Measurements from ENCODE around the gene AKT3.
"Not testable (repeated sequence)": the region's sequence is repeated elsewhere in the genome, so short reads cannot be mapped to it uniquely, and the experiment has no call there.

Gene AKT3

DNA sequence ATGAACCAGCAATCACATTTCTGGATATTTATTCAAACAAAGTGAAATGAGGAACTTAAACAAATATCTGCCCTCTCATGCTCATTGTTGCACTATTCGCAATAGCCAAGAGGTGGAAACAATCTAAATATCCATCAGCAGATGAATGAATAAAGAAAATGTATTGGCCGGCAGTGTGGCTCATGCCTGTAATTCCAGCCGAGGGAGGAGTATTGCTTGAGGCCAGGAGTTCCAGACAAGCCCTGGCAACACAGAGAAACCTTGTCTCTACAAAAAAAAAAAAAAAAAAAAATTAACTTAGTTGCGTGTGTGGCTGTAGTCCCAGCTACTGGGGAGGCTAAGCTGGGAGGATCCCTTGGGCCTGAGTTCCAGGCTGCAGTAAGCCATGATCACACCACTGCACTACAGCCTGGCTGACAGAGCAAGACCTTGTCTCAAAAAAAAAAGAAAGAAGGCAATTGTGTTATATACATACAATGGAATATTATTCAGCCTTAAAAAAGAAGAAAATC, 191.4 kb downstream of the AKT3 start:
- H3K27me3 ChIP-seq (ENCODE audit: insufficient read depth, poor library complexity, severe bottlenecking) = no peaks in the 10 kb centered on the region
- H3K4me1 ChIP-seq (ENCODE audit: insufficient read depth, poor library complexity, severe bottlenecking) = no peaks in the 10 kb centered on the region
- no peak overlapping the region for H3K4me3 ChIP-seq (ENCODE audit: severe bottlenecking)
- TF ChIP-seq CTCF (IDR thresholded peaks at IDR 0.05; ENCODE audit: poor library complexity, severe bottlenecking) = no peak
- H3K36me3 ChIP-seq (ENCODE audit: low read depth) = no peaks in the 10 kb centered on the region
- no peaks in the 10 kb centered on the region for H3K9me3 ChIP-seq (ENCODE audit: severe bottlenecking)
- no peak for ATAC-seq (ENCODE audit: low read depth)
- DNase-seq (ENCODE audit: low spot score) = no peak
- H3K27ac ChIP-seq (ENCODE audit: poor library complexity, severe bottlenecking) = no peak overlapping the region

- DNase-seq (ENCODE audit: low spot score) (no peak), ATAC-seq (ENCODE audit: low read depth) (no peak)
- Histone ChIP-seq H3K27ac (ENCODE audit: poor library complexity, severe bottlenecking) (no peak overlapping the region), H3K27me3 (ENCODE audit: insufficient read depth, poor library complexity, severe bottlenecking) (no peaks in the 10 kb centered on the region), H3K4me1 (ENCODE audit: insufficient read depth, poor library complexity, severe bottlenecking) (no peaks in the 10 kb centered on the region), H3K9me3 (ENCODE audit: severe bottlenecking) (no peaks in the 10 kb centered on the region), H3K4me3 (ENCODE audit: severe bottlenecking) (no peak overlapping the region), H3K36me3 (ENCODE audit: low read depth) (no peaks in the 10 kb centered on the region)
- no peak for TF ChIP-seq CTCF (IDR thresholded peaks at IDR 0.05; ENCODE audit: poor library complexity, severe bottlenecking)
These were observed 192.2 kb downstream of the AKT3 start for GRCh38 chr1:243657793-243658192.

DNA sequence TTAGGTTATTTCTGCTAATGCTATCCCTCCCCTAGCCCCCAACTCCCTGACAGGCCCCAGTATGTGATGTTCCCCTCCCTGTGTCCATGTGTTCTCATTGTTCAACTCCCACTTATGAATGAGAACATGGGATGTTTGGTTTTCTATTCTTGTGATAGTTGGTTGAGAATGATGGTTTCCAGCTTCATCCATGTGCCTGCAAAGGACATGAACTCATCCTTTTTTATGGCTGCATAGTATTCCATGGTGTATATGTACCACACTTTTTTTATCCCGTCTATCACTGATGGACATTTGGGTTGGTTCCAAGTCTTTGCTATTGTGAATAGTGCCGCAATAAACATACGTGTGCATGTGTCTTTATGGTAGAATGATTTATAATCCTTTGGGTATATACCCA, 200.5 kb downstream of the AKT3 start:
- H3K27ac ChIP-seq (ENCODE audit: poor library complexity, severe bottlenecking); H3K36me3 ChIP-seq (ENCODE audit: low read depth); H3K27me3 ChIP-seq (ENCODE audit: insufficient read depth, poor library complexity, severe bottlenecking); H3K9me3 ChIP-seq (ENCODE audit: severe bottlenecking); ATAC-seq (ENCODE audit: low read depth); H3K4me3 ChIP-seq (ENCODE audit: severe bottlenecking); H3K4me1 ChIP-seq (ENCODE audit: insufficient read depth, poor library complexity, severe bottlenecking); DNase-seq (ENCODE audit: low spot score): not testable (repeated sequence)

- ATAC-seq (ENCODE audit: low read depth) = no peak
- TF ChIP-seq CTCF (IDR thresholded peaks at IDR 0.05; ENCODE audit: poor library complexity, severe bottlenecking) = no peak
- H3K27me3 ChIP-seq (ENCODE audit: insufficient read depth, poor library complexity, severe bottlenecking) = no peaks in the 10 kb centered on the region
- peaks cover 5% of the 10 kb centered on the region for H3K36me3 ChIP-seq (ENCODE audit: low read depth)
- no peak overlapping the region for H3K27ac ChIP-seq (ENCODE audit: poor library complexity, severe bottlenecking)
- no peaks in the 10 kb centered on the region for H3K9me3 ChIP-seq (ENCODE audit: severe bottlenecking)
- no peak overlapping the region for H3K4me3 ChIP-seq (ENCODE audit: severe bottlenecking)
- no peak for DNase-seq (ENCODE audit: low spot score)
- no peaks in the 10 kb centered on the region for H3K4me1 ChIP-seq (ENCODE audit: insufficient read depth, poor library complexity, severe bottlenecking)
These were observed 203.2 kb downstream of the AKT3 start for GRCh38 chr1:243646841-243647240.

- H3K9me3 ChIP-seq (ENCODE audit: severe bottlenecking) = no peaks in the 10 kb centered on the region
- H3K4me1 ChIP-seq (ENCODE audit: insufficient read depth, poor library complexity, severe bottlenecking) = no peaks in the 10 kb centered on the region
- TF ChIP-seq CTCF (IDR thresholded peaks at IDR 0.05; ENCODE audit: poor library complexity, severe bottlenecking) = no peak
- no peak for ATAC-seq (ENCODE audit: low read depth)
- peaks cover 5% of the 10 kb centered on the region for H3K36me3 ChIP-seq (ENCODE audit: low read depth)
- DNase-seq (ENCODE audit: low spot score) = no peak
- H3K27me3 ChIP-seq (ENCODE audit: insufficient read depth, poor library complexity, severe bottlenecking) = no peaks in the 10 kb centered on the region
- H3K4me3 ChIP-seq (ENCODE audit: severe bottlenecking) = no peak overlapping the region
- no peak overlapping the region for H3K27ac ChIP-seq (ENCODE audit: poor library complexity, severe bottlenecking)
These were observed 204.8 kb downstream of the AKT3 start for GRCh38 chr1:243645281-243645680.
